Adrenal gland (tissue), 5 donors: ENCODE measurements around the gene IFIT2.

Experiments
- POLR2A ChIP-seq, 2 donors: fragments of 450-650 bp; IDR thresholded peaks; one replicate each; pipeline ENCODE4 v1.6.1; 2017; ENCODE audit warnings: antibody characterized with exemption in 2 of 2, mild to moderate bottlenecking in 2 of 2, moderate library complexity in 1 of 2
- TF ChIP-seq, protein P1 (sequence below), 6 experiments: fragments of 450-650 bp in 4 of 6; fragments of 200-600 bp in 2 of 6; sonication (generic) in 1 of 6; IDR thresholded peaks; 1 replicate in 5 of 6; 2 replicates in 1 of 6; pipeline versions ENCODE4 v1.5.1 to v1.8.0; 2016 to 2021; ENCODE audit warnings: antibody characterized with exemption in 6 of 6, mild to moderate bottlenecking in 2 of 6, moderate library complexity in 1 of 6
- donor health status: DM: no; HTN: no; CAD: no.

DNA sequence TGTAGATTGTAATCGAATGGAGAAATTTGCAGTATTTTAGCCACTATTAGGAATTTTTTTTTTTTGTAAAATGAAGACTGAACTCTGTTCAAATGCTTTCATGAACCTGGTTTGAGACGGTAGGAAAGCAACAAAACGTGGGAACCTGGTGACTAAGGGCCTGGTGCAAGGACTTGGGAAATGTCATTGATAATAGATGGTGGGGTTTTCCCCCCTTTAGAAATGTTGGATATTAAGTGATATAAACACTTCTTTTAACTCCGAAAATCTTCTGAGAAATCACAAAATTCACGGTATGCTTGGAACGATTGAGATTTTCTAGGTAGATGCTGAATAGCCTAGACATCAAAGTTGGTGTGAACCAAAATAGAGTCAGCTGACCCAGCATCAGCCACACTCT, 6.4 kb downstream of the IFIT2 start:
- no peak for TF ChIP-seq POLR2A (IDR thresholded peaks at IDR 0.05)
- TF ChIP-seq, protein P1, sequence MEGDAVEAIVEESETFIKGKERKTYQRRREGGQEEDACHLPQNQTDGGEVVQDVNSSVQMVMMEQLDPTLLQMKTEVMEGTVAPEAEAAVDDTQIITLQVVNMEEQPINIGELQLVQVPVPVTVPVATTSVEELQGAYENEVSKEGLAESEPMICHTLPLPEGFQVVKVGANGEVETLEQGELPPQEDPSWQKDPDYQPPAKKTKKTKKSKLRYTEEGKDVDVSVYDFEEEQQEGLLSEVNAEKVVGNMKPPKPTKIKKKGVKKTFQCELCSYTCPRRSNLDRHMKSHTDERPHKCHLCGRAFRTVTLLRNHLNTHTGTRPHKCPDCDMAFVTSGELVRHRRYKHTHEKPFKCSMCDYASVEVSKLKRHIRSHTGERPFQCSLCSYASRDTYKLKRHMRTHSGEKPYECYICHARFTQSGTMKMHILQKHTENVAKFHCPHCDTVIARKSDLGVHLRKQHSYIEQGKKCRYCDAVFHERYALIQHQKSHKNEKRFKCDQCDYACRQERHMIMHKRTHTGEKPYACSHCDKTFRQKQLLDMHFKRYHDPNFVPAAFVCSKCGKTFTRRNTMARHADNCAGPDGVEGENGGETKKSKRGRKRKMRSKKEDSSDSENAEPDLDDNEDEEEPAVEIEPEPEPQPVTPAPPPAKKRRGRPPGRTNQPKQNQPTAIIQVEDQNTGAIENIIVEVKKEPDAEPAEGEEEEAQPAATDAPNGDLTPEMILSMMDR (IDR thresholded peaks at IDR 0.05): no peak
